ENCODE data around the gene CYTH2.
"Not testable (repeated sequence)": the region's sequence is repeated elsewhere in the genome, so short reads cannot be mapped to it uniquely, and the experiment has no call there.

Gene CYTH2

GRCh38 chr19:48477067-48477685 is 8.0 kb downstream of the CYTH2 start:
- DNase-seq (ENCODE audit: low read depth, low spot score): no peak

- DNase-seq (ENCODE audit: low read depth, low spot score): no peak
Measured at GRCh38 chr19:48477698-48478338, 8.6 kb downstream of the CYTH2 start.

GRCh38 chr19:48478339-48479256 is 9.4 kb downstream of the CYTH2 start:
- no peak for DNase-seq (ENCODE audit: low read depth, low spot score)

- no peak for DNase-seq (ENCODE audit: low read depth, low spot score)
Measured at GRCh38 chr19:48479686-48480085, 10.5 kb downstream of the CYTH2 start.

GRCh38 chr19:48480183-48480557 is 11.0 kb downstream of the CYTH2 start:
- no peak for DNase-seq (ENCODE audit: low read depth, low spot score)

- DNase-seq (ENCODE audit: low read depth, low spot score): no peak
Measured at GRCh38 chr19:48480558-48481500, 11.7 kb downstream of the CYTH2 start.

- no peak for DNase-seq (ENCODE audit: low read depth, low spot score)
Measured at GRCh38 chr19:48481846-48482639, 12.9 kb downstream of the CYTH2 start.

GRCh38 chr19:48483301-48483700 is 14.1 kb downstream of the CYTH2 start:
- no peak for DNase-seq (ENCODE audit: low read depth, low spot score)

GRCh38 chr19:48484247-48484893 is 15.2 kb downstream of the CYTH2 start:
- DNase-seq (ENCODE audit: low read depth, low spot score): no peak

GRCh38 chr19:48484931-48485612 is 15.9 kb downstream of the CYTH2 start:
- DNase-seq (ENCODE audit: low read depth, low spot score): no peak

GRCh38 chr19:48486706-48487105 is 17.5 kb downstream of the CYTH2 start:
- DNase-seq (ENCODE audit: low read depth, low spot score): not testable (repeated sequence)

- DNase-seq (ENCODE audit: low read depth, low spot score): no peak
Measured at GRCh38 chr19:48487544-48487943, 18.4 kb downstream of the CYTH2 start.

GRCh38 chr19:48487948-48488347 is 18.8 kb downstream of the CYTH2 start:
- no peak for DNase-seq (ENCODE audit: low read depth, low spot score)

- not testable (repeated sequence) for DNase-seq (ENCODE audit: low read depth, low spot score)
Measured at GRCh38 chr19:48488478-48488877, 19.3 kb downstream of the CYTH2 start.

GRCh38 chr19:48489608-48490216 is 20.5 kb downstream of the CYTH2 start:
- DNase-seq (ENCODE audit: low read depth, low spot score): no peak

GRCh38 chr19:48490981-48491792 is 22.0 kb downstream of the CYTH2 start:
- DNase-seq (ENCODE audit: low read depth, low spot score): no peak

GRCh38 chr19:48491793-48492123 is 22.6 kb downstream of the CYTH2 start:
- DNase-seq (ENCODE audit: low read depth, low spot score): no peak
